K562 (cell line): ENCODE data around the gene RBM12. TPM values are rescaled to one million over a fixed set of nuclear protein-coding genes. Genes with fewer than 3 reads are reported as not detected.

Experiments
- DEAF1 ChIP-seq: fragments of 450-650 bp; formaldehyde crosslinking; IDR thresholded peaks from 2 replicates; pipeline ENCODE4 v1.4.0; 2020; ENCODE audit warnings: mild to moderate bottlenecking, moderate library complexity
- ERF ChIP-seq: fragments of 450-650 bp; formaldehyde crosslinking; IDR thresholded peaks from 2 replicates; pipeline ENCODE4 v1.4.0; 2020; ENCODE audit warnings: mild to moderate bottlenecking, mixed read lengths
- ETS2 ChIP-seq: IDR thresholded peaks from 2 replicates; pipeline ENCODE4 v1.6.1; 2016; ENCODE audit warnings: borderline replicate concordance, missing genetic modification characterization, mild to moderate bottlenecking, moderate library complexity, missing compliant biosample characterization; ENCODE audit not compliant: poor library complexity, severe bottlenecking
- HDGF ChIP-seq: fragments of 450-650 bp; IDR thresholded peaks from 2 replicates; pipeline ENCODE4 v1.6.1; 2016
- HNRNPK ChIP-seq: fragments of 200-400 bp; formaldehyde crosslinking; IDR thresholded peaks from one replicate; pipeline ENCODE4 v1.6.1; 2018; ENCODE audit warnings: mild to moderate bottlenecking, low read depth, low read length; ENCODE audit not compliant: poor library complexity, severe bottlenecking
- HNRNPL ChIP-seq: fragments of 200-400 bp; formaldehyde crosslinking; IDR thresholded peaks from 2 replicates; pipeline ENCODE4 v1.6.1; 2017; ENCODE audit warnings: low read depth, mild to moderate bottlenecking, low read length
- JUN ChIP-seq, 2 experiments: sonication (generic) in 1 of 2; formaldehyde crosslinking in 1 of 2; IDR thresholded peaks; 2 replicates each; pipeline versions ENCODE4 v1.6.1 to v1.8.0; 2012 to 2022; ENCODE audit warnings: borderline replicate concordance in 2 of 2, mild to moderate bottlenecking in 2 of 2, improper control_type of control experiment in 1 of 2, low read depth in 1 of 2, low read length in 1 of 2, missing genetic modification reagents in 1 of 2
- MEF2D ChIP-seq: conservative IDR thresholded peaks from 2 replicates; pipeline ENCODE4 v1.6.1; 2016; ENCODE audit warnings: low read depth, missing genetic modification characterization, missing compliant biosample characterization
- NCOA2 ChIP-seq, 2 experiments: fragments of 450-650 bp; IDR thresholded peaks; 2 replicates each; pipeline ENCODE4 v1.6.1; 2018; ENCODE audit warnings: mild to moderate bottlenecking in 2 of 2, moderate library complexity in 1 of 2; ENCODE audit not compliant: partially characterized antibody in 2 of 2
- NRF1 ChIP-seq, 2 experiments: fragments of 450-650 bp; IDR thresholded peaks in 1 of 2; conservative IDR thresholded peaks in 1 of 2; 2 replicates each; pipeline ENCODE4 v1.6.1; 2014; ENCODE audit warnings: mild to moderate bottlenecking in 2 of 2
- PCBP2 ChIP-seq: fragments of 200-400 bp; formaldehyde crosslinking; IDR thresholded peaks from 2 replicates; pipeline ENCODE4 v1.6.1; 2018; ENCODE audit warnings: low read length, low read depth, mild to moderate bottlenecking, moderate library complexity; ENCODE audit not compliant: poor library complexity, severe bottlenecking
- SIN3A ChIP-seq, 2 experiments: fragments of 150-350 bp in 1 of 2; IDR thresholded peaks; 2 replicates each; pipeline ENCODE4 v1.6.1; 2011 to 2016; ENCODE audit warnings: borderline replicate concordance in 2 of 2, low read depth in 2 of 2, low read length in 2 of 2, mild to moderate bottlenecking in 2 of 2, moderate library complexity in 2 of 2; ENCODE audit not compliant: control insufficient read depth in 1 of 2
- SMAD3 ChIP-seq: fragments of 450-650 bp; formaldehyde crosslinking; conservative IDR thresholded peaks from 2 replicates; pipeline ENCODE4 v1.4.0; 2020; ENCODE audit warnings: mild to moderate bottlenecking
- SMARCB1 ChIP-seq: IDR thresholded peaks from 2 replicates; pipeline ENCODE4 v1.6.1; 2011; ENCODE audit warnings: improper control_type of control experiment, low read depth; ENCODE audit not compliant: insufficient read length
- TAF1 ChIP-seq: IDR thresholded peaks from 2 replicates; pipeline ENCODE4 v1.6.1; 2011; ENCODE audit warnings: mild to moderate bottlenecking, low read length, moderate library complexity; ENCODE audit not compliant: insufficient read depth, control insufficient read depth, severe bottlenecking; ENCODE audit errors: extremely low read depth
- TCF7 ChIP-seq: sonication (generic); IDR thresholded peaks from 2 replicates; pipeline ENCODE4 v1.6.1; 2016; ENCODE audit warnings: antibody characterized with exemption, borderline replicate concordance
- TFAP4 ChIP-seq: sonication (generic); formaldehyde crosslinking; IDR thresholded peaks from 2 replicates; pipeline ENCODE4 v1.8.0; 2022; ENCODE audit warnings: missing genetic modification reagents, mild to moderate bottlenecking, moderate library complexity, borderline replicate concordance
- polyA plus RNA-seq, 8 experiments: library from polyadenylated mRNA; depleted of rRNA in 4 of 8; stranded (reverse) in 5 of 8; unstranded in 3 of 8; fragments of >200 nt; fragmentation: Nextera tagmentation in 2 of 8; fragmentation: Illumina TruSeq in 1 of 8; extraction: Ambion mirVana in 2 of 8; extraction: Trizol in 1 of 8; gene quantifications; 2 replicates each; pipeline versions ENCODE4 v1.2.1 to v1.2.3, GENCODE V29; 2011 to 2014; ENCODE audit warnings: inconsistent platforms in 1 of 8, missing spikeins in 1 of 8
- total RNA-seq, 7 experiments: library from RNA; depleted of rRNA in 6 of 7; stranded (reverse); fragments of >200 nt in 6 of 7; fragmentation: Illumina TruSeq in 2 of 7; extraction: Trizol in 2 of 7; gene quantifications; 2 replicates each; pipeline versions ENCODE4 v1.2.1 to v1.2.3, GENCODE V29; 2011 to 2021; ENCODE audit warnings: low replicate concordance in 1 of 7
- TF ChIP-seq, protein P1 (sequence below): sonication (generic); formaldehyde crosslinking; IDR thresholded peaks from 2 replicates; pipeline ENCODE4 v1.8.0; 2023; ENCODE audit warnings: mild to moderate bottlenecking, missing genetic modification reagents

The RBM12 gene
- total and polyA plus RNA-seq, 9 of the 15 experiments (the other 6 are each of a cell fraction or from before 2014, with no cell fraction given): 5.0 to 162 (median 73.3) TPM

GRCh38 chr20:35600993-35601973 is 63.4 kb downstream of the RBM12 start (continued):
- TF ChIP-seq TAF1 (no peak), ETS2 (no peak), HNRNPL (no peak; the same call in 1 of the 2 replicates), NCOA2 (IDR thresholded peaks at IDR 0.05; ENCODE audit: partially characterized antibody in 2 of 2) (no peak), SMARCB1 (no peak), TFAP4 (peak; percentile 97), ERF (peak; percentile 23; the same call in 1 of the 2 replicates), DEAF1 (CRISPR knock-in tag) (peak; percentile 36; the same call in 1 of the 2 replicates), JUN (IDR thresholded peaks at IDR 0.05; ENCODE audit: borderline replicate concordance, low read depth, low read length) (peak; percentile 53; the same call in 1 of the 2 replicates), JUN (CRISPR knock-in tag; IDR thresholded peaks at IDR 0.05; ENCODE audit: borderline replicate concordance) (peak; percentile 50; the same call in 1 of the 2 replicates), HDGF (no peak), NRF1 (conservative IDR thresholded peaks at IDR 0.05 in 1 of 2, IDR thresholded peaks at IDR 0.05 in 1 of 2) (peak; percentile 84 to 87), HNRNPK (no peak), MEF2D (tag) (no peak), SMAD3 (CRISPR knock-in tag) (no peak), PCBP2 (no peak), TCF7 (no peak), SIN3A (IDR thresholded peaks at IDR 0.05; ENCODE audit: borderline replicate concordance in 2 of 2, control insufficient read depth in 1 of 2, low read depth in 2 of 2, low read length in 2 of 2) (peak in 1 of 2 experiments; percentile 34; a peak in 1 of 4 replicates)
- TF ChIP-seq, protein P1, sequence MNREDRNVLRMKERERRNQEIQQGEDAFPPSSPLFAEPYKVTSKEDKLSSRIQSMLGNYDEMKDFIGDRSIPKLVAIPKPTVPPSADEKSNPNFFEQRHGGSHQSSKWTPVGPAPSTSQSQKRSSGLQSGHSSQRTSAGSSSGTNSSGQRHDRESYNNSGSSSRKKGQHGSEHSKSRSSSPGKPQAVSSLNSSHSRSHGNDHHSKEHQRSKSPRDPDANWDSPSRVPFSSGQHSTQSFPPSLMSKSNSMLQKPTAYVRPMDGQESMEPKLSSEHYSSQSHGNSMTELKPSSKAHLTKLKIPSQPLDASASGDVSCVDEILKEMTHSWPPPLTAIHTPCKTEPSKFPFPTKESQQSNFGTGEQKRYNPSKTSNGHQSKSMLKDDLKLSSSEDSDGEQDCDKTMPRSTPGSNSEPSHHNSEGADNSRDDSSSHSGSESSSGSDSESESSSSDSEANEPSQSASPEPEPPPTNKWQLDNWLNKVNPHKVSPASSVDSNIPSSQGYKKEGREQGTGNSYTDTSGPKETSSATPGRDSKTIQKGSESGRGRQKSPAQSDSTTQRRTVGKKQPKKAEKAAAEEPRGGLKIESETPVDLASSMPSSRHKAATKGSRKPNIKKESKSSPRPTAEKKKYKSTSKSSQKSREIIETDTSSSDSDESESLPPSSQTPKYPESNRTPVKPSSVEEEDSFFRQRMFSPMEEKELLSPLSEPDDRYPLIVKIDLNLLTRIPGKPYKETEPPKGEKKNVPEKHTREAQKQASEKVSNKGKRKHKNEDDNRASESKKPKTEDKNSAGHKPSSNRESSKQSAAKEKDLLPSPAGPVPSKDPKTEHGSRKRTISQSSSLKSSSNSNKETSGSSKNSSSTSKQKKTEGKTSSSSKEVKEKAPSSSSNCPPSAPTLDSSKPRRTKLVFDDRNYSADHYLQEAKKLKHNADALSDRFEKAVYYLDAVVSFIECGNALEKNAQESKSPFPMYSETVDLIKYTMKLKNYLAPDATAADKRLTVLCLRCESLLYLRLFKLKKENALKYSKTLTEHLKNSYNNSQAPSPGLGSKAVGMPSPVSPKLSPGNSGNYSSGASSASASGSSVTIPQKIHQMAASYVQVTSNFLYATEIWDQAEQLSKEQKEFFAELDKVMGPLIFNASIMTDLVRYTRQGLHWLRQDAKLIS (CRISPR knock-in tag): 0 out of 2 replicates have a peak, but pooled peaks have one; percentile 40
